ENCODE data around the gene CDH13.

- TF ChIP-seq ZNF8 (CRISPR knock-in tag; IDR thresholded peaks at IDR 0.05) (no peak), CSDC2 (CRISPR knock-in tag; IDR thresholded peaks at IDR 0.05) (no peak), OSR1 (CRISPR knock-in tag; IDR thresholded peaks at IDR 0.05) (no peak), ESRRG (CRISPR knock-in tag; IDR thresholded peaks at IDR 0.05) (no peak), PATZ1 (CRISPR knock-in tag; IDR thresholded peaks at IDR 0.05; ENCODE audit: borderline replicate concordance) (no peak), TSHZ2 (CRISPR knock-in tag; IDR thresholded peaks at IDR 0.05) (no peak), PPARA (CRISPR knock-in tag; IDR thresholded peaks at IDR 0.05; ENCODE audit: borderline replicate concordance) (no peak), RARB (CRISPR knock-in tag; IDR thresholded peaks at IDR 0.05) (no peak)
- TF ChIP-seq, protein P1, sequence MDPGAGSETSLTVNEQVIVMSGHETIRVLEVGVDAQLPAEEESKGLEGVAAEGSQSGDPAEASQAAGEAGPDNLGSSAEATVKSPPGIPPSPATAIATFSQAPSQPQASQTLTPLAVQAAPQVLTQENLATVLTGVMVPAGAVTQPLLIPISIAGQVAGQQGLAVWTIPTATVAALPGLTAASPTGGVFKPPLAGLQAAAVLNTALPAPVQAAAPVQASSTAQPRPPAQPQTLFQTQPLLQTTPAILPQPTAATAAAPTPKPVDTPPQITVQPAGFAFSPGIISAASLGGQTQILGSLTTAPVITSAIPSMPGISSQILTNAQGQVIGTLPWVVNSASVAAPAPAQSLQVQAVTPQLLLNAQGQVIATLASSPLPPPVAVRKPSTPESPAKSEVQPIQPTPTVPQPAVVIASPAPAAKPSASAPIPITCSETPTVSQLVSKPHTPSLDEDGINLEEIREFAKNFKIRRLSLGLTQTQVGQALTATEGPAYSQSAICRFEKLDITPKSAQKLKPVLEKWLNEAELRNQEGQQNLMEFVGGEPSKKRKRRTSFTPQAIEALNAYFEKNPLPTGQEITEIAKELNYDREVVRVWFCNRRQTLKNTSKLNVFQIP (CRISPR knock-in tag; IDR thresholded peaks at IDR 0.05; ENCODE audit: borderline replicate concordance, low read depth) = no peak
Measured at GRCh38 chr16:83310816-83311215, 684.0 kb downstream of the CDH13 start.

Measured in SK-N-SH treated with all-trans-retinoic acid at 6 μM for 48 hours (cell line).